ENCODE results near the gene EVA1A.

EVA1A gene

DNA sequence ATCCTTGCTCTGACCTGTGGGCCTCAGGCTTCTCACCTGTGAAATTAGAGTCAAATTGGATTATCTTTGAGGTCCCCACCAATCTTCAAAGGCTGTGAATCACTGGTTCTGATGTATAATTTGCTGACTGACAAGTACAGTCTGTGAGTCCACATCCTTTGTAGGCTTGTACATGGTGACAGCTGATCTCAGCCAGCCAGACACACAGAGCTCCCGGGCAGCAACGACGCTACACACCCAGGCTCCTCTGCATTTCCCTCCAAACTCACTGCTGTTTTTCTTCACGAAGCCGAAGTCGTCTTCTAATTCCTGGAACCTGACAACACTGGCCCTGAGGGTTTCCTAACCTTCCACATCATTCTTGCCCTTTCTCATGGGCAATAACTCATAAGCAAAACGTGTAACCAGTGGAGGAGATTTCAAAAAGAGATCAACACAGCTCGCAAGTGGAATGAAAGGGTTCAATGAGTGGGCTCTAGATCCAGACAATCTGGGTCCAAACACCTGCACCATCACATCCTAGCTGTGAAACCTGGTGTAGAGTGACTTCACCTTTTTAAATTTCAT lies 37.9 kb upstream of the EVA1A start:
- no peaks in the 10 kb centered on the region for H3K4me1 ChIP-seq (ENCODE audit: control insufficient read depth, low read length)
- TF ChIP-seq EZH2phosphoT487 (IDR thresholded peaks at IDR 0.05; ENCODE audit: borderline replicate concordance, low read length): no peak
- TF ChIP-seq, protein P1, sequence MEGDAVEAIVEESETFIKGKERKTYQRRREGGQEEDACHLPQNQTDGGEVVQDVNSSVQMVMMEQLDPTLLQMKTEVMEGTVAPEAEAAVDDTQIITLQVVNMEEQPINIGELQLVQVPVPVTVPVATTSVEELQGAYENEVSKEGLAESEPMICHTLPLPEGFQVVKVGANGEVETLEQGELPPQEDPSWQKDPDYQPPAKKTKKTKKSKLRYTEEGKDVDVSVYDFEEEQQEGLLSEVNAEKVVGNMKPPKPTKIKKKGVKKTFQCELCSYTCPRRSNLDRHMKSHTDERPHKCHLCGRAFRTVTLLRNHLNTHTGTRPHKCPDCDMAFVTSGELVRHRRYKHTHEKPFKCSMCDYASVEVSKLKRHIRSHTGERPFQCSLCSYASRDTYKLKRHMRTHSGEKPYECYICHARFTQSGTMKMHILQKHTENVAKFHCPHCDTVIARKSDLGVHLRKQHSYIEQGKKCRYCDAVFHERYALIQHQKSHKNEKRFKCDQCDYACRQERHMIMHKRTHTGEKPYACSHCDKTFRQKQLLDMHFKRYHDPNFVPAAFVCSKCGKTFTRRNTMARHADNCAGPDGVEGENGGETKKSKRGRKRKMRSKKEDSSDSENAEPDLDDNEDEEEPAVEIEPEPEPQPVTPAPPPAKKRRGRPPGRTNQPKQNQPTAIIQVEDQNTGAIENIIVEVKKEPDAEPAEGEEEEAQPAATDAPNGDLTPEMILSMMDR (IDR thresholded peaks at IDR 0.05; ENCODE audit: low read depth, low read length, poor library complexity, severe bottlenecking): no peak

GRCh38 chr2:75597949-75598348 lies 37.2 kb upstream of the EVA1A start:
- Histone ChIP-seq H3K79me2 (ENCODE audit: control insufficient read depth, low read length) (no peaks in the 10 kb centered on the region), H3K4me3 (ENCODE audit: low read length) (no peak overlapping the region), H3K9me3 (ENCODE audit: control insufficient read depth, insufficient read depth, low read length) (no peaks in the 10 kb centered on the region), H3K27me3 (ENCODE audit: control insufficient read depth, low read length) (peaks cover 5% of the 10 kb centered on the region), H3K9me2 (replicated peaks; ENCODE audit: control insufficient read depth, low read length) (no peaks in the 10 kb centered on the region), H3F3A (ENCODE audit: control insufficient read depth, insufficient read depth) (no peaks in the 10 kb centered on the region), H3K4me1 (ENCODE audit: control insufficient read depth, low read length) (no peaks in the 10 kb centered on the region), H3K27ac (ENCODE audit: low read depth, low read length) (no peak overlapping the region), H4K20me1 (ENCODE audit: control insufficient read depth, insufficient read depth, low read depth, low read length) (no peaks in the 10 kb centered on the region), H3K4me2 (ENCODE audit: low read length) (no peak overlapping the region), H3K36me3 (ENCODE audit: control insufficient read depth, low read length) (no peaks in the 10 kb centered on the region)
- no peak for TF ChIP-seq EZH2phosphoT487 (IDR thresholded peaks at IDR 0.05; ENCODE audit: borderline replicate concordance, low read length)
- TF ChIP-seq, protein P1 (IDR thresholded peaks at IDR 0.05; ENCODE audit: low read depth, low read length, poor library complexity, severe bottlenecking): no peak

More for the DNA sequence above, 37.9 kb upstream of the EVA1A start:
- Histone ChIP-seq H4K20me1 (ENCODE audit: control insufficient read depth, insufficient read depth, low read depth, low read length) (no peaks in the 10 kb centered on the region), H3K79me2 (ENCODE audit: control insufficient read depth, low read length) (no peaks in the 10 kb centered on the region), H3K36me3 (ENCODE audit: control insufficient read depth, low read length) (no peaks in the 10 kb centered on the region), H3K4me3 (ENCODE audit: low read length) (no peak overlapping the region), H3K4me2 (ENCODE audit: low read length) (no peak overlapping the region), H3K9me3 (ENCODE audit: control insufficient read depth, insufficient read depth, low read length) (no peaks in the 10 kb centered on the region), H3F3A (ENCODE audit: control insufficient read depth, insufficient read depth) (no peaks in the 10 kb centered on the region), H3K9me2 (replicated peaks; ENCODE audit: control insufficient read depth, low read length) (no peaks in the 10 kb centered on the region), H3K27ac (ENCODE audit: low read depth, low read length) (no peak overlapping the region), H3K27me3 (ENCODE audit: control insufficient read depth, low read length) (no peaks in the 10 kb centered on the region)

GRCh38 chr2:75596784-75597183 lies 36.0 kb upstream of the EVA1A start:
- H3K36me3 ChIP-seq (ENCODE audit: control insufficient read depth, low read length): no peaks in the 10 kb centered on the region
- TF ChIP-seq EZH2phosphoT487 (IDR thresholded peaks at IDR 0.05; ENCODE audit: borderline replicate concordance, low read length): no peak
- TF ChIP-seq, protein P1 (IDR thresholded peaks at IDR 0.05; ENCODE audit: low read depth, low read length, poor library complexity, severe bottlenecking): no peak
- H3K9me2 ChIP-seq (replicated peaks; ENCODE audit: control insufficient read depth, low read length): no peaks in the 10 kb centered on the region
- no peaks in the 10 kb centered on the region for H3K4me1 ChIP-seq (ENCODE audit: control insufficient read depth, low read length)
- no peaks in the 10 kb centered on the region for H3F3A ChIP-seq (ENCODE audit: control insufficient read depth, insufficient read depth)
- no peaks in the 10 kb centered on the region for H3K9me3 ChIP-seq (ENCODE audit: control insufficient read depth, insufficient read depth, low read length)
- H3K4me2 ChIP-seq (ENCODE audit: low read length): no peak overlapping the region
- no peaks in the 10 kb centered on the region for H3K79me2 ChIP-seq (ENCODE audit: control insufficient read depth, low read length)
- no peak overlapping the region for H3K27ac ChIP-seq (ENCODE audit: low read depth, low read length)
- H3K4me3 ChIP-seq (ENCODE audit: low read length): no peak overlapping the region
- H4K20me1 ChIP-seq (ENCODE audit: control insufficient read depth, insufficient read depth, low read depth, low read length): no peaks in the 10 kb centered on the region
- H3K27me3 ChIP-seq (ENCODE audit: control insufficient read depth, low read length): peaks cover 6% of the 10 kb centered on the region

All from DOHH2 (cell line).